H1 (cell line): ENCODE results near the gene GSTO1. TPM values are rescaled to one million over a fixed set of nuclear protein-coding genes. Genes with fewer than 3 reads are reported as not detected.
A peak's percentile ranks its signal among the peaks of the same experiment; 100 is the strongest.

Source experiments
- CTCF ChIA-PET: fragments of 300-600 bp; sonication (Branson Sonifier 250); formaldehyde crosslinking; loops from one replicate; lab custom pipeline; 2021; ENCODE audit not compliant: partially characterized antibody; lab: Charles Lee
- POLR2A ChIA-PET: fragments of 300-600 bp; sonication (Branson Sonifier 250); formaldehyde crosslinking; loops from one replicate; lab custom pipeline; 2021; ENCODE audit warnings: inconsistent platforms; ENCODE audit not compliant: partially characterized antibody; lab: Charles Lee
- DNase-seq, 2 experiments: peaks; one replicate each; pipeline versions ENCODE4 v3.0.0 to v3.0.0-alpha.2; 2010 to 2022; ENCODE audit warnings: low spot score in 2 of 2, low read depth in 1 of 2, mixed read lengths in 1 of 2
- FAIRE-seq: peaks from 2 replicates; lab custom pipeline; 2011; peaks lifted over from hg19 to GRCh38; lab: Jason Lieb, UNC
- H2AFZ ChIP-seq: 2 replicates; pipeline ENCODE4 v1.8.1; 2012; ENCODE audit warnings: low read length, inconsistent platforms
- H2AK5ac ChIP-seq: 2 replicates; pipeline ENCODE4 v1.6.1; 2013; ENCODE audit warnings: low read depth, low read length
- H2BK120ac ChIP-seq: replicated peaks from 2 replicates; pipeline ENCODE3; 2013; ENCODE audit warnings: low read depth, low read length, inconsistent platforms
- H2BK12ac ChIP-seq: 2 replicates; pipeline ENCODE4 v1.6.1; 2013; ENCODE audit warnings: low read depth, low read length
- H2BK15ac ChIP-seq: 2 replicates; pipeline ENCODE4 v1.6.1; 2013; ENCODE audit warnings: low read length
- H2BK20ac ChIP-seq: 2 replicates; pipeline ENCODE4 v1.6.1; 2013; ENCODE audit warnings: low read length
- H2BK5ac ChIP-seq: 2 replicates; pipeline ENCODE4 v1.6.1; 2013; ENCODE audit warnings: low read depth, low read length
- H3K14ac ChIP-seq: 2 replicates; pipeline ENCODE4 v1.6.1; 2013; ENCODE audit warnings: inconsistent platforms; ENCODE audit not compliant: insufficient read length
- H3K18ac ChIP-seq: 2 replicates; pipeline ENCODE4 v1.6.1; 2013; ENCODE audit warnings: low read length; ENCODE audit errors: extremely low read depth
- H3K23ac ChIP-seq: 2 replicates; pipeline ENCODE4 v1.6.1; 2013; ENCODE audit warnings: inconsistent platforms; ENCODE audit not compliant: insufficient read length
- H3K23me2 ChIP-seq: 2 replicates; pipeline ENCODE4 v1.6.1; 2013; ENCODE audit warnings: low read depth, low read length
- H3K27ac ChIP-seq: 2 replicates; pipeline ENCODE4 v1.6.1; 2011; ENCODE audit warnings: low read depth, low read length, inconsistent platforms
- H3K27me3 ChIP-seq, 4 experiments: replicated peaks in 1 of 4; 1 replicate in 1 of 4; 2 replicates in 3 of 4; pipeline versions ENCODE4 v1.6.1 to v1.8.1; 2011 to 2013; ENCODE audit warnings: low read length in 3 of 4, mild to moderate bottlenecking in 3 of 4, inconsistent platforms in 2 of 4, mixed read lengths in 2 of 4, moderate library complexity in 1 of 4; ENCODE audit not compliant: control insufficient read depth in 3 of 4, insufficient read depth in 3 of 4; ENCODE audit errors: extremely low read depth in 1 of 4
- H3K36me3 ChIP-seq, 4 experiments: 2 replicates each; pipeline versions ENCODE4 v1.6.1 to v1.8.1; 2011 to 2013; ENCODE audit warnings: mild to moderate bottlenecking in 4 of 4, low read length in 3 of 4, moderate library complexity in 2 of 4, control low read depth in 1 of 4, inconsistent platforms in 1 of 4; ENCODE audit not compliant: insufficient read depth in 4 of 4, control insufficient read depth in 2 of 4
- H3K4ac ChIP-seq: replicated peaks from 2 replicates; pipeline ENCODE3; 2013; ENCODE audit warnings: low read length, low read depth, mixed read lengths, inconsistent platforms; ENCODE audit not compliant: insufficient read length
- H3K4me1 ChIP-seq, 4 experiments: replicated peaks in 1 of 4; 1 replicate in 1 of 4; 2 replicates in 3 of 4; pipeline versions ENCODE4 v1.6.1 to v1.8.1; 2011 to 2013; ENCODE audit warnings: low read length in 3 of 4, inconsistent platforms in 2 of 4, mixed read lengths in 1 of 4; ENCODE audit not compliant: insufficient read depth in 4 of 4, control insufficient read depth in 3 of 4
- H3K4me2 ChIP-seq, 2 experiments: 2 replicates each; pipeline versions ENCODE4 v1.6.1 to v1.8.1; 2011 to 2013; ENCODE audit warnings: low read depth in 2 of 2, low read length in 2 of 2, control low read depth in 1 of 2, inconsistent platforms in 1 of 2, mild to moderate bottlenecking in 1 of 2; ENCODE audit not compliant: insufficient read depth in 1 of 2
- H3K4me3 ChIP-seq, 4 experiments: fragments of 200-600, 300-600 bp in 1 of 4; sonication (generic), shearing (Covaris generic), sonication (Bioruptor Twin) in 1 of 4; 2 replicates each; pipeline versions ENCODE4 v1.5.1 to v1.8.1; 2011 to 2016; ENCODE audit warnings: low read length in 4 of 4, low read depth in 3 of 4, control low read depth in 2 of 4, inconsistent platforms in 2 of 4, mild to moderate bottlenecking in 2 of 4, mixed read lengths in 1 of 4, moderate library complexity in 1 of 4; ENCODE audit not compliant: insufficient read depth in 2 of 4; ENCODE audit errors: extremely low read depth in 1 of 4
- H3K56ac ChIP-seq: replicated peaks from 2 replicates; pipeline ENCODE3; 2013; ENCODE audit warnings: low read depth, mild to moderate bottlenecking, mixed read lengths, low read length, inconsistent platforms; ENCODE audit not compliant: insufficient read length
- H3K79me1 ChIP-seq: 2 replicates; pipeline ENCODE4 v1.6.1; 2013; ENCODE audit warnings: low read depth, low read length, control low read depth
- H3K79me2 ChIP-seq, 2 experiments: 2 replicates each; pipeline versions ENCODE4 v1.6.1 to v1.8.1; 2012 to 2013; ENCODE audit warnings: low read length in 2 of 2, mild to moderate bottlenecking in 2 of 2, inconsistent platforms in 1 of 2; ENCODE audit not compliant: insufficient read depth in 2 of 2, control insufficient read depth in 1 of 2
- H3K9ac ChIP-seq, 4 experiments: replicated peaks in 1 of 4; 1 replicate in 1 of 4; 2 replicates in 3 of 4; pipeline versions ENCODE4 v1.6.1 to v1.8.1; 2011 to 2013; ENCODE audit warnings: low read depth in 3 of 4, low read length in 3 of 4, control low read depth in 2 of 4, mild to moderate bottlenecking in 2 of 4, moderate library complexity in 2 of 4, inconsistent platforms in 1 of 4; ENCODE audit errors: extremely low read depth in 1 of 4
- H3K9me3 ChIP-seq, 2 experiments: 2 replicates each; pipeline versions ENCODE4 v1.6.1 to v1.8.1; 2012 to 2013; ENCODE audit warnings: mild to moderate bottlenecking in 2 of 2, moderate library complexity in 2 of 2, control low read depth in 1 of 2, inconsistent platforms in 1 of 2, low read depth in 1 of 2, low read length in 1 of 2, mixed read lengths in 1 of 2; ENCODE audit not compliant: insufficient read depth in 2 of 2
- H4K20me1 ChIP-seq, 2 experiments: replicated peaks in 1 of 2; 2 replicates each; pipeline versions ENCODE3 to v1.8.1; 2011 to 2013; ENCODE audit warnings: inconsistent platforms in 2 of 2, low read length in 2 of 2, mild to moderate bottlenecking in 1 of 2; ENCODE audit not compliant: insufficient read depth in 2 of 2, control insufficient read depth in 1 of 2
- H4K5ac ChIP-seq: 2 replicates; pipeline ENCODE4 v1.6.1; 2013; ENCODE audit warnings: low read length, low read depth, mixed read lengths, inconsistent platforms; ENCODE audit not compliant: insufficient read length
- H4K8ac ChIP-seq: 2 replicates; pipeline ENCODE4 v1.8.0; 2013; ENCODE audit warnings: mild to moderate bottlenecking, moderate library complexity, low read length, inconsistent platforms; ENCODE audit not compliant: insufficient read depth; ENCODE audit errors: extremely low read depth
- H4K91ac ChIP-seq: replicated peaks from 2 replicates; pipeline ENCODE3; 2013; ENCODE audit warnings: low read length, mixed read lengths, inconsistent platforms; ENCODE audit not compliant: insufficient read length
- CHD1 ChIP-seq: IDR thresholded peaks from 2 replicates; pipeline ENCODE4 v1.6.1; 2012; ENCODE audit warnings: low read depth, low read length, improper control_type of control experiment
- EZH2 ChIP-seq: fragments of 200-600 bp; sonication (generic); IDR thresholded peaks from 2 replicates; pipeline ENCODE4 v1.7.1; 2012; ENCODE audit warnings: low read depth, mild to moderate bottlenecking, moderate library complexity, low read length, inconsistent platforms; ENCODE audit not compliant: severe bottlenecking
- HDAC6 ChIP-seq: IDR thresholded peaks from one replicate; pipeline ENCODE4 v1.7.1; 2012; ENCODE audit warnings: low read depth, mild to moderate bottlenecking, inconsistent platforms, low read length, moderate library complexity
- JUND ChIP-seq: IDR thresholded peaks from 2 replicates; pipeline ENCODE4 v1.6.1; 2011; ENCODE audit warnings: mild to moderate bottlenecking, improper control_type of control experiment, low read length
- RNF2 ChIP-seq: fragments of 200-900, 300-1000 bp; sonication (generic); IDR thresholded peaks from 2 replicates; pipeline ENCODE4 v1.7.1; 2016; ENCODE audit warnings: borderline replicate concordance, low read depth, mild to moderate bottlenecking, antibody characterized with exemption, low read length; ENCODE audit not compliant: poor library complexity, severe bottlenecking; ENCODE audit errors: missing control alignments
- TCF12 ChIP-seq: IDR thresholded peaks from 2 replicates; pipeline ENCODE4 v1.6.1; 2011; ENCODE audit warnings: low read depth, mild to moderate bottlenecking, low read length
- WGBS, 2 experiments: shearing (Covaris generic) in 1 of 2; methylation state at CpG; one replicate each; pipeline versions ENCODE4 v1.1.6 to v1.1.7; 2013 to 2015; ENCODE audit warnings: low lambda C conversion rate in 2 of 2, mixed read lengths in 2 of 2, inconsistent platforms in 1 of 2, low coverage in 1 of 2, missing lambda C conversion rate in 1 of 2; ENCODE audit not compliant: insufficient replicate concordance in 2 of 2, insufficient coverage in 1 of 2, insufficient read length in 1 of 2; ENCODE audit errors: extremely low coverage in 1 of 2, missing lambda C conversion rate in 1 of 2; 5-methylcytosine and 5-hydroxymethylcytosine counted together
- polyA plus RNA-seq, 7 experiments: library from polyadenylated mRNA; depleted of rRNA in 3 of 7; stranded (reverse) in 5 of 7; unstranded in 2 of 7; fragments of >200 nt in 5 of 7; fragments of 200-250 nt in 2 of 7; gene quantifications; 1 replicate in 5 of 7; 2 replicates in 1 of 7; 4 replicates in 1 of 7; pipeline versions ENCODE4 v1.2.1 to v1.2.3, GENCODE V29; 2011 to 2013; ENCODE audit warnings: missing spikeins in 2 of 7, mixed read lengths in 2 of 7
- total RNA-seq: library from RNA; stranded (reverse); fragmentation: NEBNext Ultra II Directional; extraction: Animal tissue kit (Norgen Biotek cat#: 25700); gene quantifications from 2 replicates; pipeline ENCODE4 v1.2.1, GENCODE V29; 2021
- TF ChIP-seq, protein P1 (sequence below), 3 experiments: IDR thresholded peaks; 1 replicate in 2 of 3; 2 replicates in 1 of 3; pipeline versions ENCODE4 v1.5.1 to v1.6.1; 2011; ENCODE audit warnings: low read length in 3 of 3, mild to moderate bottlenecking in 3 of 3, inconsistent platforms in 2 of 3, low read depth in 1 of 3, moderate library complexity in 1 of 3; ENCODE audit not compliant: insufficient read depth in 1 of 3; ENCODE audit errors: control extremely low read depth in 1 of 3

GSTO1 gene
- total and polyA plus RNA-seq, 2 of the 8 experiments (the other 6 are each of a cell fraction or from before 2014, with no cell fraction given), result 22.4 to 32.5 TPM

- H2BK120ac ChIP-seq, result no peak within 1 kb of the TSS
- H3K4me2 ChIP-seq, result peak within 1 kb of the TSS; percentile 64 to 74
- no peak within 1 kb of the TSS for H3K23ac ChIP-seq
- peak; percentile 93 for FAIRE-seq
- CTCF ChIA-PET, result interaction anchor here (0.5 to 1.5 kb wide), 8 partner anchors 14 to 394 kb away, joined by 3 to 6 read pairs (median 3); partner anchors contain the start of gene GSTO1
- no peak within 1 kb of the TSS for H2BK15ac ChIP-seq
- peak within 1 kb of the TSS; percentile 92 to 97 (median 94) for H3K9ac ChIP-seq
- peak within 1 kb of the TSS; percentile 93; the same call in 1 of the 2 replicates for H4K8ac ChIP-seq
- H3K4me3 ChIP-seq, result peak within 1 kb of the TSS; percentile 91 to 98 (median 96)
- POLR2A ChIA-PET, result interaction anchor here (0.6 to 6.5 kb wide), 13 partner anchors 8 to 361 kb away, joined by 3 to 81 read pairs (median 3); partner anchors contain the start of genes GSTO1 and SFR1
- H3K79me2 ChIP-seq, result peaks cover 0 to 39% of the 10 kb centered on the region in 2 experiments; a peak in 3 of 4 replicates
- H3K27ac ChIP-seq, result peak within 1 kb of the TSS; percentile 80
- peak within 1 kb of the TSS; percentile 46 for H2BK5ac ChIP-seq
- H3K36me3 ChIP-seq, result peaks cover 0 to 22% (median 0%) of the 10 kb centered on the region in 4 experiments; a peak in 3 of 8 replicates
- peak within 1 kb of the TSS; percentile 47 for H4K5ac ChIP-seq
- peaks cover 2% of the 10 kb centered on the region; the same call in 1 of the 2 replicates for H3K79me1 ChIP-seq
- H4K91ac ChIP-seq, result no peak within 1 kb of the TSS
- H2AK5ac ChIP-seq, result no peak within 1 kb of the TSS
- peaks cover 0 to 2% of the 10 kb centered on the region in 2 experiments for H4K20me1 ChIP-seq
- H3K4me1 ChIP-seq, result peaks cover 0 to 4% (median 2%) of the 10 kb centered on the region in 4 experiments; a peak in 2 of 7 replicates
- H2BK20ac ChIP-seq, result no peak within 1 kb of the TSS
- peak; percentile 97 for DNase-seq
- H2AFZ ChIP-seq, result 0 out of 2 replicates have a peak within 1 kb of the TSS, but pooled peaks have one; percentile 23
- no peak within 1 kb of the TSS for H3K56ac ChIP-seq
- no peaks in the 10 kb centered on the region for H3K23me2 ChIP-seq
- no peaks in the 10 kb centered on the region for H3K9me3 ChIP-seq
- no peak within 1 kb of the TSS for H2BK12ac ChIP-seq
- 7% methylated on average over 44 of the region's 59 CpGs; no CpG with 5 or more reads in 1 of the 2 experiments for WGBS, 2 experiments
- H3K27me3 ChIP-seq, result no peaks in the 10 kb centered on the region
- no peak within 1 kb of the TSS for H3K14ac ChIP-seq
- peak within 1 kb of the TSS; percentile 34; the same call in 1 of the 2 replicates for H3K18ac ChIP-seq
- H3K4ac ChIP-seq, result no peak within 1 kb of the TSS
- TF ChIP-seq HDAC6, result no peak
- TF ChIP-seq RNF2, result no peak
- no peak for TF ChIP-seq EZH2
- TF ChIP-seq, protein P1, sequence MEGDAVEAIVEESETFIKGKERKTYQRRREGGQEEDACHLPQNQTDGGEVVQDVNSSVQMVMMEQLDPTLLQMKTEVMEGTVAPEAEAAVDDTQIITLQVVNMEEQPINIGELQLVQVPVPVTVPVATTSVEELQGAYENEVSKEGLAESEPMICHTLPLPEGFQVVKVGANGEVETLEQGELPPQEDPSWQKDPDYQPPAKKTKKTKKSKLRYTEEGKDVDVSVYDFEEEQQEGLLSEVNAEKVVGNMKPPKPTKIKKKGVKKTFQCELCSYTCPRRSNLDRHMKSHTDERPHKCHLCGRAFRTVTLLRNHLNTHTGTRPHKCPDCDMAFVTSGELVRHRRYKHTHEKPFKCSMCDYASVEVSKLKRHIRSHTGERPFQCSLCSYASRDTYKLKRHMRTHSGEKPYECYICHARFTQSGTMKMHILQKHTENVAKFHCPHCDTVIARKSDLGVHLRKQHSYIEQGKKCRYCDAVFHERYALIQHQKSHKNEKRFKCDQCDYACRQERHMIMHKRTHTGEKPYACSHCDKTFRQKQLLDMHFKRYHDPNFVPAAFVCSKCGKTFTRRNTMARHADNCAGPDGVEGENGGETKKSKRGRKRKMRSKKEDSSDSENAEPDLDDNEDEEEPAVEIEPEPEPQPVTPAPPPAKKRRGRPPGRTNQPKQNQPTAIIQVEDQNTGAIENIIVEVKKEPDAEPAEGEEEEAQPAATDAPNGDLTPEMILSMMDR (IDR thresholded peaks at IDR 0.05; ENCODE audit: control extremely low read depth in 1 of 3, insufficient read depth in 1 of 3, low read depth in 1 of 3, low read length in 3 of 3), result no peak; a peak in 1 of 4 replicates
- no peak for TF ChIP-seq CHD1
- no peak for TF ChIP-seq JUND
- TF ChIP-seq TCF12, result no peak
Measured at GRCh38 chr10:104268713-104269645, 14.3 kb downstream of the GSTO1 start, which contains the start of gene GSTO2. GSTO2 (plus strand) TSS chr10:104269184; CDS start chr10:104274916, 5,732 bp downstream.
